ENCODE data around the gene TBC1D13.

DNA sequence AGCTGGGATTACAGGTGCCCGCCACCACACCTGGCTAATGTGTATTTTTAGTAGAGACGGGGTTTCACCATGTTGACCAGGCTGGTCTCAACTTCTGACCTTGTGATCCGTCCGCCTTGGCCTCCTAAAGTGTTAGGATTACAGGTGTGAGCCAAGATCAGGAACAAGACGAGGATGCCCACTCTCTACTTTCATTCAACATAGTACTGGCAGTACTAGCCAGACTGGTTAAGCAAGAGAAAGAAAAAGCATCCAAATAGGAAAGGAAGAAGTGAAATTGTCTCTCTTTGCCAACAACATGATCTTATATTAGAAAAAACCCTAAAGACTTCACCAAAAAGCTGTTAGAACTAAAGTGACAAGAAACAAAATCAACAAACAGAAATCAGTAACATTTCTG is 23.8 kb downstream of the TBC1D13 start:
- TF ChIP-seq ZNF207 (IDR thresholded peaks at IDR 0.05; ENCODE audit: borderline replicate concordance) (no peak), POLR2AphosphoS5 (IDR thresholded peaks at IDR 0.05; ENCODE audit: low read length) (no peak), SUZ12 (IDR thresholded peaks at IDR 0.05; ENCODE audit: unreplicated experiment) (no peak), EZH2 (IDR thresholded peaks at IDR 0.05; ENCODE audit: borderline replicate concordance, control insufficient read depth, low read depth, low read length) (no peak)
- TF ChIP-seq, protein P1, sequence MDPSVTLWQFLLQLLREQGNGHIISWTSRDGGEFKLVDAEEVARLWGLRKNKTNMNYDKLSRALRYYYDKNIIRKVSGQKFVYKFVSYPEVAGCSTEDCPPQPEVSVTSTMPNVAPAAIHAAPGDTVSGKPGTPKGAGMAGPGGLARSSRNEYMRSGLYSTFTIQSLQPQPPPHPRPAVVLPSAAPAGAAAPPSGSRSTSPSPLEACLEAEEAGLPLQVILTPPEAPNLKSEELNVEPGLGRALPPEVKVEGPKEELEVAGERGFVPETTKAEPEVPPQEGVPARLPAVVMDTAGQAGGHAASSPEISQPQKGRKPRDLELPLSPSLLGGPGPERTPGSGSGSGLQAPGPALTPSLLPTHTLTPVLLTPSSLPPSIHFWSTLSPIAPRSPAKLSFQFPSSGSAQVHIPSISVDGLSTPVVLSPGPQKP (IDR thresholded peaks at IDR 0.05; ENCODE audit: low read depth, low read length) = no peak
- TF ChIP-seq, protein P2, sequence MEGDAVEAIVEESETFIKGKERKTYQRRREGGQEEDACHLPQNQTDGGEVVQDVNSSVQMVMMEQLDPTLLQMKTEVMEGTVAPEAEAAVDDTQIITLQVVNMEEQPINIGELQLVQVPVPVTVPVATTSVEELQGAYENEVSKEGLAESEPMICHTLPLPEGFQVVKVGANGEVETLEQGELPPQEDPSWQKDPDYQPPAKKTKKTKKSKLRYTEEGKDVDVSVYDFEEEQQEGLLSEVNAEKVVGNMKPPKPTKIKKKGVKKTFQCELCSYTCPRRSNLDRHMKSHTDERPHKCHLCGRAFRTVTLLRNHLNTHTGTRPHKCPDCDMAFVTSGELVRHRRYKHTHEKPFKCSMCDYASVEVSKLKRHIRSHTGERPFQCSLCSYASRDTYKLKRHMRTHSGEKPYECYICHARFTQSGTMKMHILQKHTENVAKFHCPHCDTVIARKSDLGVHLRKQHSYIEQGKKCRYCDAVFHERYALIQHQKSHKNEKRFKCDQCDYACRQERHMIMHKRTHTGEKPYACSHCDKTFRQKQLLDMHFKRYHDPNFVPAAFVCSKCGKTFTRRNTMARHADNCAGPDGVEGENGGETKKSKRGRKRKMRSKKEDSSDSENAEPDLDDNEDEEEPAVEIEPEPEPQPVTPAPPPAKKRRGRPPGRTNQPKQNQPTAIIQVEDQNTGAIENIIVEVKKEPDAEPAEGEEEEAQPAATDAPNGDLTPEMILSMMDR (IDR thresholded peaks at IDR 0.05 in 2 of 3, conservative IDR thresholded peaks at IDR 0.05 in 1 of 3; ENCODE audit: control insufficient read depth in 2 of 3, extremely low read depth in 1 of 3, insufficient read depth in 1 of 3, low read depth in 3 of 3, low read length in 3 of 3) = no peak
